HT1080 (cell line): ENCODE results near the gene LINC00237. TPM values are rescaled to one million over a fixed set of nuclear protein-coding genes. Genes with fewer than 3 reads are reported as not detected.
A peak's percentile ranks its signal among the peaks of the same experiment; 100 is the strongest.

Experiments
- DNase-seq: peaks from one replicate; pipeline ENCODE4 v3.0.0-alpha.2; 2015; ENCODE audit warnings: low read depth
- small RNA-seq: library from RNA; depleted of rRNA; stranded (forward); fragments of <200 nt; gene quantifications from one replicate; pipeline ENCODE3, GENCODE V24; 2014
- total RNA-seq: library from RNA; depleted of rRNA; stranded (reverse); fragments of >200 nt; shearing (Covaris generic); gene quantifications from 2 replicates; pipeline ENCODE4 v1.2.3, GENCODE V29; 2014; rRNA removed

Gene LINC00237
- total RNA-seq, 1 experiment from 2014 or later: not detected

GRCh38 chr20:21049305-21049828 lies 56.8 kb downstream of the LINC00237 start:
- DNase-seq: no peak

GRCh38 chr20:21048841-21049273 lies 57.3 kb downstream of the LINC00237 start:
- DNase-seq: peak; percentile 20

- DNase-seq: no peak
These were observed 58.2 kb downstream of the LINC00237 start for GRCh38 chr20:21047981-21048380.

GRCh38 chr20:21046413-21047070 lies 59.6 kb downstream of the LINC00237 start:
- DNase-seq: no peak

Small RNA genes lying within 50 kb of the gene (small RNA-seq; reads per million reads assigned to genes)
- not detected for gene RNA5SP477

Other genes starting within 250 kb of the LINC00237 start
- gene KIZ, start 19.7 kb upstream of the LINC00237 start, total RNA-seq: 6.7 and 8.5 TPM in 2 replicates
- 114 and 118 TPM in 2 replicates for gene XRN2, start 197.0 kb upstream of the LINC00237 start, total RNA-seq